HG03378 (cell line): Measurements from ENCODE around the gene METAP1D.

Experiments
- ATAC-seq: cut with Tn5 transposase; IDR thresholded peaks from one replicate; pipeline ENCODE4 v1.9.1; 2021; ENCODE audit warnings: mild to moderate bottlenecking, moderate library complexity; ENCODE audit not compliant: unreplicated experiment

The METAP1D gene

DNA sequence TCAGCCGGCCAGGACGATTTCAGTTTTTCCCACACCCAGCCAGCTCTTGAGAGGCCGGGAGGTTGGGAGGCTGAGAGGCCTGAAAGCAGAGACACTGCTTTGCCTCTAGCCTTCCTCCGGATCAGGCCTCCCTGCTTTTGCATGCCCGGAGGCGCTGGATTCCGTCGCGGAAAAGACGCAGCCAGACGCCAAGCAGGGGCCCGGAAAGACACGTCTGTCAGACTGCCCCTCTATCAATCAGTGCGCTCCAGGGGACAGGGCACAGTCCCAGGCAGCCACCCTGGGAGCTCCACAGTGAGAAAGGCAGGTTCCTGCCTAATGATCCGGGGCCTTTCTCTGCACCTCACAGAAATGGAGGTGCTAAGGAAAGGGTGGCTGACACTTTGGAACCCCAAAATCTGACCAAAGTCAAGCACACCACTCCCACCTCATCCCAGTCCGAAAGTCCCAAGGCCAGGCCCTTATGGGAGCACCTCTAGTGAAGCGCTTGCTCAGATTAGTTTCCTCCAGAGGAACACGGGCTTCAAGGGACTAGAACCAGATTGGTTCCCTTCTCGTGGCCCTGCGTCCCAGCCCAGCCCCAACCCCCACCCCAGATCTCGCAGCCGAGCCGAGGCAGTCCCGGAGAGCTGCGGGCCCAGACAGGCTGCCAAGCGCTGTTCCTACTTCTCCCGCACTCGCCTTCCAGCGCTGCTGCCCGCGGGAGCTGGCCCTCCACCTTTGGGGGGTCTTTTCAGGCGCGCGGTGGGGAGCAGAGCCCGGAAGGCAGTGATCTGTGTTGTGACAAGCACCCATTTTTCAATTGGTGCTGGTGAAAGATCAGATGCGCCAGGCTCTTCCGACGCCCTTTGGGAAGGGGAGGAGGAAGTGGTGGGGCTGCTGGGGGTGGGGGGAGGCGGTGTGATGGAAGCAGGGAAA lies 90.5 kb downstream of the METAP1D start:
- no peak for ATAC-seq

DNA sequence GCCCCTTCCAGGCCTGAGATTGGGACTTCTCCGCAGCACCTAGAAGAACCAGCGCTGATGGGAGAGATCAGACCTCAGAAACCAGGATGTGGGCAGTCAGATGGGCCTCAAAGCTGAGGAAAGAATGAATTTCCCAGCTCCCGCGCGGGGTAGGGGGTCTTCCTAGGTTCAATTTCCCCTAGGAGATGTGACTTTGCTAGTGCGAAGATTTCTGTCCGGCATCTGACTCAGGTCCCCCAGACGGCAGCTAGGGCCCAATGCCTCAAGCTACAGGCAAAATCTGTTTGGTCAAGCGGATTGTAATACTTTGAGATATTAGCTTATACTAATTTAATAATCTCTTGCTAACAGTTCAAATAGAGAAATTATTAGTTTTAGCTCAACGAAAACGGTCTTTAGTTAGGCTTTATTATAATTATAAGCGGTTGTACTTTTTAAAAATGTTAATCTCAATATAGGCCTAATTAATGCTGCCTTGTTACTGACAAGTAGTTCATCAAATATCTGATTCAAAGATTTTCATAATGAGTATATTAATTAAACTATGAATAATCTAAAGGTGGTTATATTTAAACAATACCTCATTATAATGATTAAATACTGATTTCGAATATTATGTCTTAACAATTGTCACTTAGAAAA lies 91.4 kb downstream of the METAP1D start:
- no peak for ATAC-seq

DNA sequence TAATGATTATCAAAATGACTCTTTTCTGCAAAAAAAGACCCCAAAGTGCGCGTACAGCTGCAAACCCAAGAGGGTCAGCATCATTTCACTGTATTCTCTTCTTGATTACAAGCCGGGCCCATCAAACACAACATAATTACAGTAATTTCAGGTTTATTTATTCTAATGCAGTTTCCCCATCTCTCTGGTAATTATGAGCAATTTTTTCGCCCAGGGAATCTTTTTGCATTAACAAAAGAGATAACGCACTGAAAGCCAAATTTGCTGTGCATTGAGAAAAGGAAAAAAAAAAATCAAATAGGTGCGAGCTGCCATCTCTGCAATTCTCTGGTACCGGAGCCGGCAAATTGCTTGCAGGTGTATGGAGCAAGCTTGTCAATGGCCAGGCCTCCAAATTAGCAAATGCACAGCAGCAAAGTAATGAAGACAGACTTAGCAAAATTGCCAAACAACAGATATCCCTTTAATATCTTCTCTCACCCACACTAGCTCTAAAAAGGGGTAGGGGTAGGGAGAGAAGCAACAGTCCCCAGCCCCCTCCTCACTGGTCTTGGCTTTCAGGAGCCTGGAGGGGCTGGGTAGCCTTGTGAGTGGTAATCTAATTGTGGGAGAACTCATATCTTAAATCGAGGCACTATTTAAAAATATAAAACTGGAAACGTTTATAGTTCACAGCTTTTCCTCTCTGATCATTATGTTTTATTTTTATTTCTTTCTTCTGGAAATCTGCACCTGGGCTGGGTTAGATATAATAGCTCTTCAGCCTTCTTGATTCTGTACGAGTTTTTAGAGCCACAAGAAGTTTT lies 92.2 kb downstream of the METAP1D start:
- ATAC-seq: no peak

DNA sequence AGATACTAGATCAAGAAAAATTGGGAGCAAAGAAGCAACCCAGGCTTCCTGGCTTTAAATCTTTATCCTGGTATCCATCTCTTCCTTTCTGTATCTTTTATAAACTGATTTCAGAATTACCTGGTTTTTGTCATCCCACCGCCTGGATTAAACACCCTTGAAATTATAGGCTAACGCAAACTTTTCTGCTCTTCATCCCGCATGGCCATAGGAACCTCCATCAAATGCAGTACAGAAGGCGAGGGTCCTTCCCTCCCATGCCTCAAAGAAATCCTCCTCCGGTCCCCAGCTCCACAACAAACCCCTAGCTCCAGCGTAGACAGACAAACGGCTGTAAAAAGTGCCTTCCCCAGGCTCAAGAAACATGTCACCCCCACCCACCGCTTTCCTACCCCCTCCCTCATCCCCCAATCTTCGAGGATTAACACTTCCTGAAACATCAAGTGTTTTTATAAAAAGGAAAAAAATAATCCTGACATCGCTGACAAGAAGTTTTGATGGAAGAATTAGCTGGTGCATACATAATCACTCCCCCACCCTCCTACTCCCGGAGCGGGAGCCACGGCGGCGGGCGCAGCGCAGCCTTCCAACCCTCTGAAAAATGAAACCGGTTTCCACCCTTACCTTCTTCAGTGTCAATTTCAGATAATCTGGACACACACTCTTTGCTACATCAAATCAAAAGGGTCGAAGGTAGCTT lies 93.1 kb downstream of the METAP1D start:
- no peak for ATAC-seq

DNA sequence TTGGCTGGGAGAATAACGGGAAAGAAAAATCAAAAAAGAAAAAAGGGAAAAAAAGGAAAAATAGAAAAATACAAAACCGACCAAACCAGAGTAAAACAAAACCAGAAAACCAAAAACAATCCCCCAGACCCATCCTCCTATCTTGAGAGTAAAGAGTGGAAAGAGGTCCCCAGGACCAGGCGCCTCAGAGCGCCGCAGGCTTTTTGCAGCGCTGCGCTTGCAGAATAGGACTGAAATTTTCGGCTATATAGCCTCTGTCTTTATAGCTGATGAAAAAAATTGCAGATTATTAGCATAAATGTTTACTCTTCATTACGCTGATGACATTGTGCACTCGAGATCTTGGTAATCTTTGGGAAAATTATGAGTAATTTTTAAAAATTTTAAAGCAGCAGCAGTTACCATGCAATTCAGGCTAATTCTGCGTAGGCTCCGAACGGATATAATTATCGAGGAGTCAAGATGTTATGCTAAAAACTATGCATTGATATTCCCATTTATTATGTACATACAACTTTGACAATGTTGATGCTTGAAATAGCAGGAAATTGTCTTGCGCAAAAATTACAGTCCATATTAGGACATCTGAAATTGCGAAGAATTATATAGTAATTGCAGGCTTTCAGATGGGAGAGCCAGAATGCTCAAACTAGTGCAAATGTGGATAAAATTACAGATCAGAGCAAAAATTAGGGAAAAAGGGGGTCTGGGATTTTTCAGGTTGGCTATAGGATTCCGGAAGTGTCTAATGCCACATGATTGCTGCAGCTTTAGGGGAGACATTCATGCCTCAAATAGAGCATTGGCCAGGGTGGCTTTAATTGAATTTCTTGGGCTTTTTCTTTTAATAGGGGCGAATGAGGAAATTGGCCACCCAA lies 93.9 kb downstream of the METAP1D start:
- ATAC-seq: no peak

DNA sequence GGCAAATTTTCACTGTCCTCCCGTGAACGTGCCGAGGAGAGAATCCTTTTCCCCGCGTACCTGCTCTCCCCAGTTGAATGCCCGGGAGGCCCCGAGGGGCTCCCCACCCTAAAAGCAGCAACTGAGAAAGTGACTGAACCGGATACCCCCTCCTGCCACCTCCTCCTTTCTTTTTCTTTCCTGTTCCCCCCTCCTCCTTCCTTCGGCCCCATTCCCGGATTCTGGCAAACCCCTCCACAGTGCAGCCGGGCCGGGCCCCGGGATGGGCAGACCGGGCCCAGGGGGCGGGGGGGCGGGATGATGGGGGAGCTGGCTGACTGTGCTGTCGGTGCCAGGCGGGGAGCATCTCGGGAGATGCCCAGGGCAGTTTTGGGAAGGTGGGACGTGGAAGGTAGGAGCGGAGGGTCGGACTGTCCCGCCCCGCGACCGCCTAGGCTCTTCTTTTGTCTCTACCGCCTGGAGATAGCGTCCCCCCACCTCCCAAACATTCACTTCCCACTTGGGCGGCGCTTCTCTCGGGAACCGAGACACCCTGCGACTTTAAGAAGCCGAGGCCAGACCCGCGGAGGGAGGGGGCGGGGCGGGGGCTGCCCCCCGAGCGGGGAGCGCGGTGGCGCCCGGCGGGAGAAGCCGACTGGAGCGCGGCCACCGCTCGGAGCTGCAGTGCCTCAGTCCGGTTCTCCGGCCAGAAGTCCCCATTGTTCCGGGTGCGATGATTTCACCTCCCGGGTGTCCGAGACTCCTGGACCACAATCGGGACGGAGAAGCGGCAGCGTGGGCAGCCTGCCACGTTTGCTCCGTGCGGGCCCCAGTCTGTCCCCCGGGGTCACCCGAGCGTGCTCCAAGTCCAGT lies 94.8 kb downstream of the METAP1D start:
- no peak for ATAC-seq

DNA sequence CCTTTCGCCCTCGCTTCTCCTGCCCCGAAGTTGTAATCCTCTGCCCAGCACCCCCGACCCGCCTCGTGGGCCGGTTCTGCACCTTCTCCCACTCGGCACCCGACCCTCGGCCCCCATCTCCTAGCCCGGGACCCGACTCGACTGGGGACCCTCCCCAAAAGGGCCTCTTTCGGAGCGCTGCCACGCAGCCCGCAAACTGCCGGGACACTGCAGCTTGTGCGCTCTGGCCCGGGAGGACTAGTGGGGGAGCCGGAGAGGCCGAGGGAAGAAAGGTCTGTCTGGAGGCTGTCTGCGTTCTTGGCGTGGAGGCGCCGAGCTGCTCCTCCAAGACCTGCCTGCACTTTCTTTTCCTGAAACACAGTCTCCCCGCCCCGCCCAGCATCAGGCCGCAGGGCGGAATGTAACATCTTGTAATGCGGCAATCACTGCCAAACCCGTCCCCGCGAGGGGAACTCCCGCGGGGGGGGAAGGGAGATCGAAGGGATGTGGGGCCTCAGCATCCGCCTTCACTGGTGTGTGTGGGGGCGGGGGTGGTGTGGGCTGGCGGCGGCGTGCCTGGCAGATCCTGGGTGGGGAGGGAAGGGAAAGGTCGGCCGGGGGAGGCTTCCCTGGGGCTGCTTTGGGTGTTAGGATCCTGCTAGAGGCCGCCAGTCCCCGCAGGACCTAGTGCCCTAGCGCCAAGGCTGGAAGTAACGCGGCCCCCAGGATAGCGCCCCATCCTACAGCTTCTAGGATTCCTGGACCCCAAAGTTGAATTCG lies 95.6 kb downstream of the METAP1D start:
- ATAC-seq: no peak

DNA sequence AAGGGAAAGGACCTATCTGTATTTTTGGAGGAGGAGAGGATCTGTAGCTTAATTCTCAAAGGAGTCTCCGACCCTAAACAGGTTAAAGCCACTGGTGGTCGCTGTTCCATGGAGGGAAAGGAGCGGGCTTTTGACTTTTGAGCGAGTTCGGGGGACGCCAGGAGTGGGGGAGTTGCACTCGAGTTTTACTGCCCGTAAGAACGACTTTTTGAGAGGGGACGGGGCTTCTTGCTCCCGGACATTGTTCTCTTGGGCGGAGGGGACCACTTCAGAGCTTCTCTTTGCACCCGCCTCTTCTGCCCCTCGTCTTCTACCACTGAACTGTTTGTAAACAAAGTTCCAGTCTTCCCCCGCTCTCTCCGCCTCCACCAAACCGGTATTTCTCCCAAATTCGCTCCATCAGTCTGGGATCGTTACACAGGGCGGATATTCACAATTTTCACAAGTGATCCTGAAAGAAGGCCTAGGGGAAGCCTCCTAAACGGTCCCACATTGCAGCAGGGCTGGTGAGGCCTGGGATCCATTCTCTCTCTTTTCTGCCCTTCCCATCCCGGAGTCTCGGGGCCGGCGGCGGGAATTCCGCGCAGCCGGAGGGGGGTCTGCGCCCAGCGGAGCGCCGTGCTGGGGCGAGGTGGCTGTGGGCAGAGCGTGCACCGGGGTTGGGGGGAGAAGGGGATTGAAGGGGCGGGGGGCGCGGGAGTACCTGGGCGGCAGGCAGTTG lies 96.3 kb downstream of the METAP1D start:
- no peak for ATAC-seq

DNA sequence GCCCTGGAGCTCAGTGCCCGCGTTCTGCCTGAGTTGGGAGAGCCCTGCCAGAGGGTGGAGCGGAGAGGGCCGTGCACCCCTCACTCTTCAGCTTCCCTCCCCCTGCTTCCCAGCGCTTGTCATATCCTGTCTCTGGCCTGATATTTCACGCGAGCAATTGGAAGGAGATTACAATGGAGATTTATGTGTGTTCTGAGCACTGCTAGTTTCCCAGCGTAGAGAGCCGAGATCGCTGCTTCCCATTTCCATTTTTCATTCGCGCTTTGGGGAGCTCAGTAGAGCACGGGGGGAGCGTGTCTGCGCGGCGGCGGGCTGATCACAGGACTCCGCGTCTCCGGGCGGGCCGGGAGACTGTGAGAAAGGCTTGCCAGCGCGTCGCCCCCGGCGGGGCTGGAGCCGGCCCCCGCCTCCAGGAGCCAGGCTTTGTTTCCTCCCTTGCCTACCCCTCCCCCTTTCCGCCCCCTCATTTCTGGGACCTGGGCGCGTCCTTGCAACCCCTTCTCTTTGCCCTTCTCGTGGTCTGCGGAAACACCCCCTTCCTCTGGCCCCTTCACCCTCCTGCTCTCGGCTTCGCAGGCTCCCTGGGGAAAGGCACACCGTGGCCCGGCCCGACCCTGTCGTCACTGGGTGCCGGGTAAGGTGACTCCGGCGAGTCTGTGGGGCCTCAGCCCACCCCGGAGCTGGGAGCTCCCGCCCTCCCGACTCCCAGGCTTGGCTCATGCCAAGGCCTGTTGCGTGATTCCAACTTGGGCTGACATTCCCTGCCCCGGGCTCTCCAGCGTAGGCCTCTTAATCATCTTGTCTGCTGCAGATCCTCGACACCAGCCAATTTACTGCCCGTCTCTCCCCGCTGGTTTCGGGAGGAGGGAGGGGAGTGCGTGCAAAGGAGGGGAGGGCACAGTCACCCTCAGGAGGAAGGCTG lies 97.1 kb downstream of the METAP1D start:
- no peak for ATAC-seq

DNA sequence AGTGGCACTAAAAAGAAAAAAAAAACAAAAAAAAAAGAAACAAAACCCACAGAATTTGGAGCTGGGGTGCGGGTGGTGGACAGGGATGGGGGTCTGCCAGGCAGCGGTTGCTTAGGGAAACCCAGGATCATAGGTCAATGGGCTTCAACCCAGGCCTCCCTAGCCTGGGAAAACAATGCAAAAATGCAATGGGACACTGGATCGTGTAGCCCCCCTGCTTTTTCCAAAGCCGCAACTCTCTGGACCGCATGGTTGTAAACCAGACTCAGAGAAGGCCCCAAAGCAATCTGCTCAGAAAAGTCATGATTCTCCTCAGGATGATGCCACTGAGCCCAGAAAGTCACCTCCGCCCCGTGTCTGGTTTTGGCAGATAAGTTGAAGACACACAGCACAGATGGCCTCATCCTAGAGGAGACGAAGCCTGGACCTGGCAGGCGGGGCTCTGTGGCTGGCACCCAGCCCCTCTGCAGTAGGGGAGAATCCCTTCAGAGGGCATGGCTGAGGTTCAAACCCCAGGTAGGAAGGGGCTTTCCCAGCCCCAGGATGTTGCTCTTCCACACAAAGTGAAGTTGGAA lies 97.9 kb downstream of the METAP1D start:
- ATAC-seq: no peak

DNA sequence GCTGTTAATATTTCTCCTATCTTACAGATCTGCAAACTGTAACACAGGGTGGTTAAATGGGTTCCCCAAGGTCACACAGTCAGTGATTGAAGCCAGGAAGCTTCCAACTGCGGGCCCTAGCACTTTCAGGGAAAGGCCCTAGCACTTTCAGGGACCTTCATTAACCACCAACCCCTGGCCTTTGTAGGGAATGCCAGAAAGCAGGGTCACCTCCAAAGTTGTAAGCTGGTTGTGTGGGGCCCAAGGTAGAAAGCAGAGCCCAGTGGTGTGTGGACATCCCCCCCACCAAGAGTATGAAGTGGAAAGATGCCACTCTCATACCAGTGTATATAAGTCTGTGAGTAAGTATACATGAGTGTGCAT lies 98.5 kb downstream of the METAP1D start:
- no peak for ATAC-seq

DNA sequence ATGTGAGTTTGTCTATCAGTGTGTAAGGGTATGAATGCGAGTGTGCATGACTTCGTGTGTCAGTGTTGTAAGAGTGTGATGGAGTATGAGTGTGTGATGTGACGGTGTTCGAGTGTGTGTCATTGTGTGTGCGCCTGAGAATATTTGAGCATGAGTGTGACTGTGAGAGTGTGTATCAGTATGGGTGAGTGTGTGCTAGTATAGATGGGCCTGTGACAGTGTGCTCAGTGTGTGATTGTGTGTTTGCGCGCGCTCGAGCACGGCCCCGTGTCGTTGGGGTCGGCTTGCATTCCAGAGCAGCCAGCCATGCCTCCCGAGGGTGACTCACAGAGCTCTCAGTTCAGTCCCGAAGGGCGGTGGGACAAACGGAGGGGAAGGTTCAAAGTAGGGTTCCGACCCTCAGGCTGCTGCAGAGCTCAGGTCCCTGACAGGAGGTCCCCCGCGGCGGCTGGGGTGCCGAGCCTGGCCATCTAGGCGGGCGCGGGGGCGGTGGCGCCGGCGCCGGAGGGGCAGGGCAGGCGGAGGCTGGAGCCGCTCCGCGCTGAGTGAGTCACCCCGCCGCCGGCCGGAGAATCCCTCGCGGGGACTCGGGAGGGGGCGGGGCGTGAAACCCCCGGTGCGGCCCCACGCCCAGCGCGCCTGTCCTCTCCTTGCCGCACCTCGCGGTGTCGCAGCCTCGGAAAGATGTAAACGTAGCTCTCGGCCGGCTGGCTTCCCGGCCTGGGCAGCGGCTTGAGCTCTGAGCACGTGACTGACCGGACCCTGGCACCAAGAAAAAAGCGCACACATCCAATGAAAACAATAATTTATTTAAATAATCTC lies 99.1 kb downstream of the METAP1D start:
- no peak for ATAC-seq

DNA sequence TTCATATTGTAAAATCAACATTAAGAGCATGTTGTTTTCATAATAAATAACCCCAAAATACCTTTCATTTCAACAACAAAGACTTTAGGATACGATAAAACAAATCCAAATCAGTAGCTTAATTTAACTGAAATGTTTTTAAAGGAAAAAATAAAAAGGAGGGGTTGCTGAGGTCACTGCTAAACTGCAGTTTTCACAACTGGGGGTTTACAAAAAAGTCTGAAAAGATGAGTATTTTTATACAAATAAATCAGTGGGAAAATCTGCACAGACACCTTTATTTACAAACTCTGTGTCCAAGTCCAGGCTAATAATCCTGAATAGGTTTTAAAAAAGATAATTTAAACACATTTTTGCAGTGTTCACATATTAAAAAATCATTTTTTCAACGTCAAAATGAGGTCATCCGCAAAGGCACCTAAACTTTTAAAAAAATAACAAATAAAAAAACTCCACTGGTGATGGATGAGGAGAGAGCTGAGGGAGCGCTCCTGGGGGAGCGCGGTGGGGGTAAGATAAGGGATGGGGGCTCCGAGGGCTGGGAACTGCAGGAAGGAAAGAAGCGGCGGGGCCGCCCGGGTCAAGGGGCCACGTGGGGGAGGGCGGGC lies 99.8 kb downstream of the METAP1D start:
- ATAC-seq: no peak

DNA sequence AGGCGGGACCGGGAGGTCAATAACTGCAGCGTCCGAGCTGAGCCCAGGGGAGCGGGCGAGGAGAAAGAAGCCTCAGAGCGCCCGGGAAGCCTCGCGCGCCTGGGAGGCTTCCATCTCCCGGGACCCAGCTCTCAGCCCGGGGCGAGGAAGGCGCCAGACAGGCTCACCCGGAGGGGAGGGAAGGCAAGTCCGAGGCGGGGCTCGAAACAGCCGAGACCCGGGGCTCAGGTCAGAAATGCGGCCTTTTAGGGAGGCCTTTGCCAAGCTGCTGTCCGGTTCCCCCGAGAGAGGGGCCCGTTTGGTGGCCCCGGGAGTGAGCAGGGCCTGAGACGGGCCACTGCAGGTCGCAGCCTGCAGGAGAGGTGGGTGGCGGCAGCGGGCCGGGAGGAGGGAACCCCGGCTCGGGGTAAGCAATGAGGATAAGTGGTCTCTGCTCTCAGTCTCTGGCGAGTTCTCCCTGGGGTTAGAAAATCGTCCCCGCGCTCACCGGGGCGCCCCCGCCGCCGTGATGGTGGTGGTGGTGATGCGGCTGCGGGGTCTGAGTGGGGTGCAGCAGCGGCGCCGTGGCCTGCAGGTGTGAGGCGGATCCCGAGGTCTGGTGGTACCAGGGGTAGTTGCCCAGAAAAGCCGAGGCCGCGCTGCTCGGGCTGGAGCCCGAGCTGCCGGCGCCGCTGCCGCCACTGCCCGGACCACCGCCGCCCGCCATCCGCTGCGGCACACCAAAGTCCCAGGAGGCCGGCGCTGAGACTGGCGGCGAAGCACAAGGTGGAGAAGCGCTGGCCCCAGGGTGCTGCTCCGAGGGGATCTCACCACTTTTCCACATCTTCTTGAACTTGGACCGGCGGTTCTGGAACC lies 100.6 kb downstream of the METAP1D start:
- ATAC-seq: no peak
